Measurements from ENCODE around the gene LRMDA.

LRMDA gene

DNA sequence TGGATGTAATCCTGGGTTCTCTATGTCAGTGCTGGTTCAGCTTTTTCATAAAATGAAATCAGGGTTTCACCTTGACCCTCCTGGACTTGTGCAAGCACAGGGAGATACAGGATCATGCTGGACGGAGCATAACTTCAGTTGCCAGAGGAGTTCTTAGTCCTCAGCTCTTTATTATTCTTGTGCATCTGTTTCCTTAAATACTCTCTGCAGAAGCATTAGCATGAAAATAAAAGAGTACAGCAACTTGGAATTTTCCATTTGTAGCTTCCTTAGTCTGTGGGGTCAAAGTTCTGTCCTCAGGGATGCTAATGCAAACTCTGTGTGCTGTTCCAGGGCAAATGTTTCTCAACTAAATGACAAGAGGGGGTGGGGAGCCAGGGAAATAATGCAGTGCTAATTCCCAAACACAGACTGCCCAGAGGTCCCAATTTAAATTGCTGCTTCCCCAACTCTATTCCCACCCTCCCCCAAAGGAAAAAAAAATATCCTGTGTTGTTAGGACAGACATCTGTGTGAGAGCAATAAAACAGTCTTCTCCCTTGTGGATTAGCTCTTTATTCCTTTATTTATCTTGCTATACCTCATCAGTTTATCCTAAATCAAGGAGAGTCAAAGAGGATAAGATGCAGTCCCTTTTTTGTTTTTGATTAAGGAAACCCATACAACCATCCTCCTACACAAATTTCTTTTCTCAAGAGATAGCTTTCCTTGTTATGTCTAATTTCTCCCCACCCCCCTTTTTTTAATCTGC is 905.0 kb downstream of the LRMDA start:
- peak; percentile 10 for DNase-seq

- no peak for DNase-seq
Measured at GRCh38 chr10:76337641-76338040, 906.2 kb downstream of the LRMDA start.

DNA sequence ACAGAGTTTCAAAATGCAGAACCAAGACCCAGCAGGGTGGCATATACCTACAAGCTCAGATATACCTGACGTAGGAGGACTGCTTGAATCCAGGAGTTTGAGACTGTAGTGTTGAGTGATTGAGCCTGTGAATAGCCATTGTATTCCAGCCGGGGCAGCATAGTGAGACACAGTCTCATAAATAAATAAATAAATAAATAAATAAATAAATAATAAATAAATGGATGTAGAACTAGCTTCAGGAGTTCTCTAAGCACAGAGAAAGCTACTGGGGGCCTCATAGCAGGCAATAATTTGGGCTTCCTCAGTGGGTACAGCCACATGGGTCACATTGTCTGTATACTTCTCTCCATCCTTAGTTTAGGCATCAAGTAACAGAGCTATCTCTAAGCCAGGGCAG is 906.8 kb downstream of the LRMDA start:
- DNase-seq: no peak

DNA sequence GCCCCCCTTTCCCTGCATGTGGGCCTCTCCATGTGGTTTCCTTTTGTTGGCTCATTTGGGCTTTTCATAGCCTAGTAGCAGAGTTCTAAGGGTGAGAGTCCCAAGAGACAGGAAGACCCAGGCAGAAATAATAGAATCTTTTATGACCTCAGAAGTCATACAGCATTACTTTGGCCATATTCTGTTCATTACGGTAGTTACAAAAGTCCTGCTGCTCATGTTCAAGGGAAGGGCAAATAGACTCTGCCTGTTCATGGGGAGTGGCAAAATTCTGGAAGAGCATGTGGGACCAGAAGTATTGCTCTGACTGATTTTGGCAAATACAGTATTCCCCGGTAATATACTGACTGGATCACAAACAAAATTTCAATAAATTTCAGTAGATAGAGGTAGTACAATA is 910.3 kb downstream of the LRMDA start:
- DNase-seq: no peak

DNA sequence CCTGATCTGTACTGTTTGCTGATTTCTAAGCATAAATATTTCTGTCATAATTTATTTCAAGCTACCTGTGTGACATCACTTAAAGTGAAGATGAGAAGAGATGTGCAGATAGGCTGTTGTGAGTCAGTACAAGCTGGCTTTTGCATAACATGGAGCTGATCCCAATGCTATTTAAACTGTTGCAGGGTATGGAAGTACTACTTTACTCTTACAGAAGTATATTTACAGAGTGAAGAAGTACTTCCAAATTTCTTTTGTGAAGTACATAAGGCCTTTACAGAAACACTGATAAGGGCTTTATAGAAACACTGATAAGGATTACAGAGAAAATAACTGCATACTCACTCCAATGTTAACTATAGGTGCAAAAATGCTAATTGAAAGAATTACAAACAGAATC is 911.6 kb downstream of the LRMDA start:
- DNase-seq: no peak

GRCh38 chr10:76347832-76348231 is 916.4 kb downstream of the LRMDA start:
- DNase-seq: no peak

- DNase-seq: no peak
Measured at GRCh38 chr10:76350583-76350982, 919.2 kb downstream of the LRMDA start.

DNA sequence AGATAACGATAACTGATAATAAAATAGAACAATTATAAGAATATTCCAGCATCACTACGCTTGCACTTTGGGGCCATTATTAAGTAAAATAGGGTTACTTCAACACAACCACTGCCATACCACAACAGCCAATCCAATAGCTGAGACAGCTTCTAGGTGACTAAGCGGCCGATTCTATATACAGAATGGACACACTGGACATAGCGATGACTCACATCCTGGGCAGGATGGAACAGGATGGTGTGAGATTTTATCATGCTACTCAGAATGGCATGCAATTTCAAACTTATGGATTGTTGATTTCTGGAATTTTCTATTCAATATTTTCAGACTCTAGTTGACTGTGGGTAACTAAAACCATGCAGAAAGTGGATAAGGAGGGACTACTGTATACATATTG is 920.9 kb downstream of the LRMDA start:
- no peak for DNase-seq

DNA sequence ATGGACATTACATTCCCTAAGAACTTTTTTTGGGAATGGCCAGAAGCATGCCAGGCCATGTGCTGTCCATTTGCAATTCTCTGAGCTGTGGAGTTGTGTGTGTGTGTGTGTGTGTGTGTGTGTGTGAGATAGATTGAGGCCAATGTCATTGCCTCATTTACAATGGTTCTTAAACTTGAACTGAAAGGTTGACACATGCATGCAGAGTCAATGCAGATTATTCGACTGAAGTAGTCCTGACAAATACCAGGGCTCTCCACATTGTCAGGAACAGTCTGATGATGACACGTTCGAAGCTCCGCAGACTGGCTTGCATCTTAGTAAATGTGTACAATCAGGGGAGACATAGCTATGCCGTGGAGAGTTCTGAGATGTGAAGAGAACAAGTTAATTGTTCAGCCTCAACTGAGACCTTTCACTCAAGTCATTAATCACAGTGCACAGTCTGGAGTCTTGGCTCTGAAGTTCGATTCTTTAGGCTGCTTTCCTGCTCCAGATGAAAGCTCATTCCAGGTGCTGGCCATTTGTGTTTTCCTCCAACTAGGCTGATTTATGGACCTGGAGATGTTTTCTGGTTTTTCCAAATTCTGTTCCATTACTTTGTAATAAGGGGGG is 921.9 kb downstream of the LRMDA start:
- no peak for DNase-seq

DNA sequence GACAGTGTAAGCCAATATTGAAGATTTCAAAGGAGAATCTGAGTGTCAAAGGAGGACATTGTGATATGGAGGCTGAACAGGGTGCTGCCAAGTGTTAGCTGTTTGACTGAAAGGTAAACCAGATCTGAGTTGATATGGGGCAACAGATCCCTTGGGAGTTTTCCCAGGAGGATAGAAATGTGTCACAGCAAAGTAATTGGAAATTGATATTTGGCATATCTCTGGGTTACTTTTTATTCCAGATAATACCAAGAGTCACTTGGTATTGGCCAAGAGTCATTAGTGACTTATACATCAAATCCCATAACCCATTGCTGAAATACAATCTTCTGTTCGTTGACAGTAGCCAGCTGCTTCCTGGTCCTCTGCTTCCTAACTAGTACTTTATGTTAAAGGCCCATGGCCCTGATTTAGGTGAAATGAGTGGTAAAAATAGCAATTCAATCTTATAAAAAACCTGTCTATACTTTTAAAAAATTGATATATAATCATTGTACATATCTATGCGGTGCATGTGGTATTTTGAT is 922.9 kb downstream of the LRMDA start:
- no peak for DNase-seq

DNA sequence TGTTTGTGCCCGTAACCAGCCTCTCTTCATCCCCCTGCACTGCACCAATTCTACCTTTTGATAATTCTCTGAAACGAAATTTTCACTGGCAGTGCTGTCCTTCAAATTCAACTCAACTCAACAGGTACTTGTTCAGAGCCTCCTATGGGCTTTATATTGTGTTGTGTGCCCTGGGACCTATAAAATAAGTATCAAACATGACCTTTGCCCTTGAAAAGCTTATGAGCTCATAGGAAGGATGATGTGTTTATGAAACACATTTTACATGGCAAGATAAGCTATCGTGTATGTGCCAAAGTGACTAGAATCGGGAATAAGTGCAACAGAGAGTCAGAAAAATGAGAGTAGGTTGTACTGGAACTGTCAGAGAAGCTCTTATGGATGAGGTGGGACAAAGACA is 923.5 kb downstream of the LRMDA start:
- DNase-seq: no peak

DNA sequence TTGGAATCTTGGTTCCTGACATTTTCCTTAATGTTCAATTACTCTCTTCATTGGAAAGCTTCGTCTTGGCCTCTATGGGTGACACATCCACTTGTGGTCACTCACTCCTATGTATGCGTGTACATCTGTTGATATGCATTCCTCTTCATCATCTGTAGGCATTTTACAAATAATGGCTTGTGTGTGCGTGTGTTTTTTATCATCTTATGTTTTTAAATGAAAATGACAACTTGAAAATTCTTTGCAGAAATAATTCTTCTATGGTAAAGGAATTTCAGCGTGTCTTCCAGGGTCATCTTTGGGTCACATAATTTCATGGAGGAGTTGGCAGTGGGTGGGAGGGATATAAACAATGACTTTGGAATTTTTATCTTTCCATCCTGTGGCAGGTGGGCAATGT is 925.1 kb downstream of the LRMDA start:
- DNase-seq: no peak

- peak; percentile 21 for DNase-seq
Measured at GRCh38 chr10:76357726-76358415, 926.4 kb downstream of the LRMDA start.

DNA sequence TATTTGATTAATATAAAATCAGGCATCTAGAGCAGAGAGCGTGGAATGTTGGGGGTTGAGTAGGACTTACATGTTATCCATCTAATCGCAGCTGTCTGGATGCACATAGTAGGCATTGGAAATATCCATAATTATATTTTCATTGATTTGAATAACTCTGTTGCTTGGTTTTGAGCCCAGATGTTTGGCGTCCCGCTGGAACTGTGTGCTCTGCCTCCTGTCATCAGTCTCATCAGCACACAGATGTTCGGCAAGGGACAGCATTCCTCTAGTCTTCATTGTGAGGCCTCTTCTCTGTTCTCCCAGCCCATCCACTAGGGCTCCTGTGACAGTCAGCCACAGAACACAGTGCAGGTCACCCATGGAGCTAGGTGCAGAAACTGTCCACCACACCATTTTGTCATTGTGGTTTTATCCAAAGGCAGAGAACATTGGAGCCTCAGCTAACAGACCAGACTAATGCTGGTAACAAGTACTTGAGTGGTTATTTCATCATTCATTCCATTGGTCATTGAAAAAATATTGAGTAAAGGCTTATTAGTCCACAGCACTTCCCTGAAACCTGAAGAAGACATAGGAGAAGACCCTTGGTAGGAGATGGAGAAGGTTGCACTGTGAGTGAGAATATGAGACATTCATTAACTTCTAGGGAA is 927.4 kb downstream of the LRMDA start:
- DNase-seq: no peak

DNA sequence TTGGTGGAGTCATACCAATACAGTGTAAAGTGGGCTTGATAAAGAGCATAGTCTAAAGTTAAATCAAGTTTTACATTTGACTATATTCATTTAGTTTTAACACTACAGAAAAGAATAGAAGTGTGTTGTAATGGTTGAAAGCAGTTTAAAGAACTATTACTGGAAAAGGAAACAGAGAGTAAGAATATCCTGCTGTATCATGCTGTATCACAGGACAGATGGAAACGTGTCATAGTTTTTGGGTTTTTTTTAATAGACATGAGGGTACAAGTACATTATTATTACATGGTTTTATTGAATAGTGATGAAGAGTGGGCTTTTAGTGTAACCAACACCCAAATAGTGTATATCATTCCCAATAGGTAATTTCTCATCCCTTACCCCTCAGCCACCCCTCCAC is 944.3 kb downstream of the LRMDA start:
- DNase-seq: no peak

DNA sequence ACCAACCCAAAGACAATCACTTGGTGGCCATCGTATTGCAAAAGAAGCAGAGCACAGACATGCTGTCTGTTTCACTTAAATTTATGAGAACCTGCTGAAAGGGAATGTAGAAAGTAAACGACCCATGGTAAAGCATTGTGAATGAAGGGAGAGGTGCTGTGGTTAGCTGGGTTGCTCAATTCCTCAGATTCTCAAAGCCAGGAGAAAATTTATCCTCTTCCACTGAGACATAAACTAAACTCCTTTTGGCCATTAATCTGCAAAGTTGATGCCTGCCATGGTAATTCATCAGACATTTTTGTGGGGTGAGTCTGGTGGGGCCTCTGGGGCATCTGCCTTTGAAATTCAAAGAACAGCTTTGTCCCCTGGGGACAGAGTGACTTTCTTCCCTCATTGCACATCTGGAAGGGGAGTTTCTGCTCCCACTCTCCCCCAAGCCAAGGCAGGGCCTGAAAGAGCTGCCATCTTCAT is 951.0 kb downstream of the LRMDA start:
- DNase-seq: peak; percentile 17

- no peak for DNase-seq
Measured at GRCh38 chr10:76388321-76389023, 957.0 kb downstream of the LRMDA start.

DNA sequence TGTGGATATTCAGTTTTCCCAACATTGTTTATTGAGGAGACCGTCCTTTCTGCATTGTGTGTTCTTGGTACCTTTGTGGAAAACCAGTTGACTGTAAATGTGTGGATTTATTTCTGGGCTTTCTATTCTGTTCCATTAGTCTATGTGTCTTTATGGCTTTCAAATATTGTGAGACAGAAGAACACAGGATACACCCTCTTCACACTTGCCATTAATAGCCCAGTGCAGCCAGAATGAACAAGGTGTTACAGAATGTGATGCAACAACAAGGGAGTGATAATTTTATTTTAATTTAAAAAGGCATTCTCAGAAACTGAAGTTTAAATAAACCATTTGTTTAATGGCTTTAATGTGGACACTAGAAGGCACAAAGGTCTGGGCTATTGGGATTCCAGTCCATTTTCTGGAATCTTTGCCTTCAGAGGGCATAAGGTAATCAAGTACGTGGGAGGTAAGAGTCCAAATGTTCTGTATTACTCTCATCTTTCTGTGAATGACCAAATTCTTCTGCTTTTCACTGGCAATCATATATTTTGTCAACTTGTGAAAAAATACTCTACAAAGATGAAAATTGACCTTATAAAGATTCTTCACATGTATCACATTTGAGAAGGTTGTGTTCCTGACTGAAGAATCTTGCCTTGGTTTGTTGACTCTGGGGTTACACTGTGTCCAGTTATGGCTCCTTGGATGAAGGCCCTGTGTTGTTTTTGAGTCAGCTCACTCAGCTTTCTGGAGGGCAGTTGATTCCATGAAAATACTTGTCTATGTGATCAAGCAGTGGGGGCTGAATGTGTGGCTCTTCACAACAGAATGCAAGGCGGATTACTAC is 962.7 kb downstream of the LRMDA start:
- DNase-seq: no peak

GRCh38 chr10:76394707-76395042 is 963.3 kb downstream of the LRMDA start:
- DNase-seq: no peak

DNA sequence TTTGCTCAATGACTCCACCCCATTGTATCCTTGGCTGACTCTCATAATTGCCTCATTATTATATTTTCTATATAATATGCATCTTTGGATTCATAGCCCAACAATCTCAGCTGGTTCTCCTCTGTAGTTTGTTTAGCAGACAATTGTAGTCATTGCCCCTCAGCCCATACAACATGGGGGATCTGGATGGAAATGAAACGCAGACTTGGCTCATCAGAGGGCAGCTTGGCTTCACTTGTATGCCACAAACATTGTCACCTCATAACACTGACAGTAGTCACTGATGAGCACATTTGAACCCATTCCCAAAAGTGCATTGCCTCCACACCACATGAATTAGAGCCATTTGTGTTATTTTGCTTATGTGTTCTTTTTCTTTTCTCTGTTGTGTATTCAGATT is 963.8 kb downstream of the LRMDA start:
- no peak for DNase-seq

DNA sequence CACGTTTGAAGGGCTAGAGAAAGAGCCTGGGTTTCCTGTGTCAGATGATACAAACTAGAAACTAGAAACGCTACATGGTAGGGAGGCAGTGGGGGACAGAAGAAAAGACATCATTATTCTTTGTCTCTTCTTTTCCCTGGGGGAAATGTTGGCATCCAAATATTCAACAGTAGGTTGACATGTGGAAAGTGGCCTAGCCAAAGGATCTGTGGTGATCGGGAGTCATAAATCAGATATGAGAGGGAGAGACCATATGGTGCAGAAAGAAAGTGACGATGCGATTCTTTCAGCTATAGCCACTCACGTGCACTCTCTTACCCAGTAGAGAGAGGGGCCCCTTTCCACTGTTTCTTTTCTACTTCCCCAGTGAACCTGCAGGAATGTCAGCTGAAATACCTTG is 964.7 kb downstream of the LRMDA start:
- DNase-seq: no peak

Data from eye (tissue), 1 donor.